Measurements from ENCODE around the gene TSPAN11. TPM values are rescaled to one million over a fixed set of nuclear protein-coding genes. Genes with fewer than 3 reads are reported as not detected.

Gene TSPAN11
- under 0.01 and 0.12 TPM in 2 replicates for total RNA-seq

GRCh38 chr12:30926243-30927221 lies at the start of gene TSPAN11:
Gene TSPAN11 (plus strand): TSS chr12:30926748. CDS start chr12:30953992, 27,244 bp downstream.

Other genes with a start within 250 kb of the TSPAN11 start
- gene IPO8, start 230.9 kb upstream of the TSPAN11 start, total RNA-seq = 44.6 and 46.6 TPM in 2 replicates
- gene CAPRIN2, start 171.8 kb upstream of the TSPAN11 start, total RNA-seq = 19.5 and 25.7 TPM in 2 replicates
- gene DDX11, start 147.1 kb downstream of the TSPAN11 start, total RNA-seq = 22.4 and 37.2 TPM in 2 replicates